HepG2 (cell line): Measurements from ENCODE around the gene NELFB. TPM values are rescaled to one million over a fixed set of nuclear protein-coding genes. Genes with fewer than 3 reads are reported as not detected.
A peak's percentile ranks its signal among the peaks of the same experiment; 100 is the strongest.

Source experiments
- EEA1 ChIP-seq: sonication (generic); formaldehyde crosslinking; IDR thresholded peaks from 2 replicates; pipeline ENCODE4 v1.5.1; 2020; ENCODE audit warnings: mild to moderate bottlenecking, missing genetic modification reagents, borderline replicate concordance
- HMGA1 ChIP-seq: sonication (generic); formaldehyde crosslinking; conservative IDR thresholded peaks from 2 replicates; pipeline ENCODE4 v1.4.0; 2020; ENCODE audit warnings: missing genetic modification reagents
- MZF1 ChIP-seq: sonication (generic); formaldehyde crosslinking; IDR thresholded peaks from 2 replicates; pipeline ENCODE4 v1.8.1; 2023; ENCODE audit warnings: mild to moderate bottlenecking, missing genetic modification reagents, borderline replicate concordance
- NPAS2 ChIP-seq: sonication (generic); formaldehyde crosslinking; IDR thresholded peaks from 2 replicates; pipeline ENCODE4 v1.8.0; 2022; ENCODE audit warnings: mild to moderate bottlenecking, missing genetic modification reagents, borderline replicate concordance
- PLRG1 ChIP-seq: fragments of 450-650 bp; conservative IDR thresholded peaks from 2 replicates; pipeline ENCODE4 v1.6.1; 2016
- RARA ChIP-seq: IDR thresholded peaks from 2 replicates; pipeline ENCODE4 v1.6.1; 2016; ENCODE audit warnings: missing genetic modification reagents, missing compliant biosample characterization
- RARG ChIP-seq: sonication (generic); formaldehyde crosslinking; IDR thresholded peaks from 2 replicates; pipeline ENCODE4 v1.4.0; 2020; ENCODE audit warnings: low read depth, mild to moderate bottlenecking, missing genetic modification reagents
- SIX4 ChIP-seq: sonication (generic); formaldehyde crosslinking; IDR thresholded peaks from 2 replicates; pipeline ENCODE4 v1.4.0; 2020; ENCODE audit warnings: missing genetic modification reagents
- SOX5 ChIP-seq: IDR thresholded peaks from 2 replicates; pipeline ENCODE4 v1.6.1; 2016; ENCODE audit warnings: borderline replicate concordance
- SPEN ChIP-seq: sonication (generic); formaldehyde crosslinking; IDR thresholded peaks from 2 replicates; pipeline ENCODE4 v1.5.1; 2020; ENCODE audit warnings: low read depth, mild to moderate bottlenecking, missing genetic modification reagents
- ZFP82 ChIP-seq: sonication (generic); formaldehyde crosslinking; IDR thresholded peaks from 2 replicates; pipeline ENCODE4 v1.5.1; 2020; ENCODE audit warnings: mild to moderate bottlenecking, missing genetic modification reagents, borderline replicate concordance
- ZNF44 ChIP-seq: sonication (generic); formaldehyde crosslinking; IDR thresholded peaks from 2 replicates; pipeline ENCODE4 v1.5.1; 2020; ENCODE audit warnings: mild to moderate bottlenecking, missing genetic modification reagents
- ZNF614 ChIP-seq: IDR thresholded peaks from 2 replicates; pipeline ENCODE4 v1.6.1; 2018; ENCODE audit warnings: missing biosample characterization, missing genetic modification reagents, inconsistent platforms, borderline replicate concordance
- polyA plus RNA-seq, 8 experiments: library from polyadenylated mRNA; depleted of rRNA in 3 of 8; stranded (reverse) in 7 of 8; unstranded in 1 of 8; fragments of >200 nt; fragmentation: Illumina TruSeq in 4 of 8; extraction: Trizol in 4 of 8; gene quantifications; 2 replicates each; pipeline versions ENCODE4 v1.2.1 to v1.2.3, GENCODE V29; 2011 to 2016; ENCODE audit warnings: low read depth in 4 of 8, missing spikeins in 1 of 8, mixed read lengths in 1 of 8; ENCODE audit not compliant: insufficient read depth in 1 of 8
- total RNA-seq, 5 experiments: library from RNA; depleted of rRNA; stranded (reverse); fragments of >200 nt; fragmentation: Illumina TruSeq; extraction: Trizol; gene quantifications; 2 replicates each; pipeline ENCODE4 v1.2.3, GENCODE V29; 2016; ENCODE audit warnings: low read depth in 1 of 5
- TF ChIP-seq, protein P1 (sequence below): sonication (generic); formaldehyde crosslinking; IDR thresholded peaks from 2 replicates; pipeline ENCODE4 v1.9.0; 2021; ENCODE audit warnings: missing genetic modification reagents, borderline replicate concordance
- TF ChIP-seq, protein P2 (sequence below), 2 experiments: sonication (generic) in 1 of 2; formaldehyde crosslinking in 1 of 2; IDR thresholded peaks; 2 replicates each; pipeline versions ENCODE4 v1.4.0 to v1.6.1; 2016 to 2020; ENCODE audit warnings: borderline replicate concordance in 1 of 2, low read depth in 1 of 2, mild to moderate bottlenecking in 1 of 2, missing genetic modification reagents in 1 of 2
- TF ChIP-seq, protein P3 (sequence below): sonication (generic); formaldehyde crosslinking; conservative IDR thresholded peaks from 2 replicates; pipeline ENCODE4 v1.8.0; 2022; ENCODE audit warnings: low read depth, missing genetic modification reagents
- TF ChIP-seq, protein P4 (sequence below): sonication (generic); formaldehyde crosslinking; IDR thresholded peaks from 2 replicates; pipeline ENCODE4 v1.4.0; 2020; ENCODE audit warnings: mild to moderate bottlenecking, missing genetic modification reagents
- TF ChIP-seq, protein P5 (sequence below): sonication (generic); formaldehyde crosslinking; IDR thresholded peaks from 2 replicates; pipeline ENCODE4 v1.5.0; 2020; ENCODE audit warnings: missing genetic modification reagents

Gene NELFB
- total and polyA plus RNA-seq, 2 of the 13 experiments (the other 11 are each of a cell fraction or from before 2014, with no cell fraction given), result 26.5 to 45.8 TPM

DNA sequence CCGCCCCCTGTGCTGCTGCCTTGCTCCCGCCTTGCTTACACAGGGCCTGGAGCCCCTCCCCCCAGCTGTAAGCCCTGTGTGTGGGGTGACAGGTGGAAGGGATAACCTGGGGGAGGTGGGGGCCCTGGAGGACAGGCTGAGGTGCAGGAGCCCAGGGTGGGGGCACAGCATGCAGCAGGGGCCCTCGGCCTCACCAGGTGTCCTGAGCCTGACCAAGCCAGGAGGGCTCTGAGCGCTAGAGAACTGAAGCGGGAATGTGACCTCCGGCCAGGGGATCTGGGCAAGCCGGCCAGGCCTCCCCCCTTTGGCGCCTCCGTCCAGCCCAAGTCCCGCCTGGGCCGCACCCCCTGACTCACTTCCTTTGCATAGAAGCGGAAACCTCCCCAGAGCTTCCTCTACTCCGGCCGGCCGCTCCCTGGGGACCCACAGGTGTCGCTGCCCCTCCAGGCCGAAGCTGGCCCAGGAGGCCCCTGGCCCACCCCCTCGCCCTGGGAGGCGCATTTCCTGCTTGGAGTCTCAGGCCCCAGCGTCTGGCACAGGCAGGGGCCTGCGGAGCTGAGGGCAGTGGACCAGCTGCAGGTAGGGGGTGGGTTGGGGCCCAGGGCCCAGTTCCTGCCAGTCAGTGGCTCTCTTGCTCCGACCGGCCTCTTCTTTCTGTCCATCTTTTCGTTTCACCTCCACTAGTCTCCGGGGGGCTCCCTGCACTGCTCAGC, 22.4 kb downstream of the NELFB start, which contains the start of gene TOR4A (continued):
- no peak; the same call in 1 of the 2 replicates for TF ChIP-seq ZNF614
- peak; percentile 90 for TF ChIP-seq SPEN (CRISPR knock-in tag)
- TF ChIP-seq, protein P1, sequence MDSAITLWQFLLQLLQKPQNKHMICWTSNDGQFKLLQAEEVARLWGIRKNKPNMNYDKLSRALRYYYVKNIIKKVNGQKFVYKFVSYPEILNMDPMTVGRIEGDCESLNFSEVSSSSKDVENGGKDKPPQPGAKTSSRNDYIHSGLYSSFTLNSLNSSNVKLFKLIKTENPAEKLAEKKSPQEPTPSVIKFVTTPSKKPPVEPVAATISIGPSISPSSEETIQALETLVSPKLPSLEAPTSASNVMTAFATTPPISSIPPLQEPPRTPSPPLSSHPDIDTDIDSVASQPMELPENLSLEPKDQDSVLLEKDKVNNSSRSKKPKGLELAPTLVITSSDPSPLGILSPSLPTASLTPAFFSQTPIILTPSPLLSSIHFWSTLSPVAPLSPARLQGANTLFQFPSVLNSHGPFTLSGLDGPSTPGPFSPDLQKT (CRISPR knock-in tag), result no peak
- no peak for TF ChIP-seq ZFP82 (CRISPR knock-in tag)
- TF ChIP-seq PLRG1, result no peak
- TF ChIP-seq HMGA1 (CRISPR knock-in tag), result no peak
- TF ChIP-seq EEA1 (CRISPR knock-in tag), result no peak
- no peak for TF ChIP-seq NPAS2 (CRISPR knock-in tag)
- no peak for TF ChIP-seq RARG (CRISPR knock-in tag)
- TF ChIP-seq, protein P2, sequence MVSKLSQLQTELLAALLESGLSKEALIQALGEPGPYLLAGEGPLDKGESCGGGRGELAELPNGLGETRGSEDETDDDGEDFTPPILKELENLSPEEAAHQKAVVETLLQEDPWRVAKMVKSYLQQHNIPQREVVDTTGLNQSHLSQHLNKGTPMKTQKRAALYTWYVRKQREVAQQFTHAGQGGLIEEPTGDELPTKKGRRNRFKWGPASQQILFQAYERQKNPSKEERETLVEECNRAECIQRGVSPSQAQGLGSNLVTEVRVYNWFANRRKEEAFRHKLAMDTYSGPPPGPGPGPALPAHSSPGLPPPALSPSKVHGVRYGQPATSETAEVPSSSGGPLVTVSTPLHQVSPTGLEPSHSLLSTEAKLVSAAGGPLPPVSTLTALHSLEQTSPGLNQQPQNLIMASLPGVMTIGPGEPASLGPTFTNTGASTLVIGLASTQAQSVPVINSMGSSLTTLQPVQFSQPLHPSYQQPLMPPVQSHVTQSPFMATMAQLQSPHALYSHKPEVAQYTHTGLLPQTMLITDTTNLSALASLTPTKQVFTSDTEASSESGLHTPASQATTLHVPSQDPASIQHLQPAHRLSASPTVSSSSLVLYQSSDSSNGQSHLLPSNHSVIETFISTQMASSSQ (IDR thresholded peaks at IDR 0.05; ENCODE audit: low read depth), result no peak
- TF ChIP-seq, protein P2 (CRISPR knock-in tag; IDR thresholded peaks at IDR 0.05; ENCODE audit: borderline replicate concordance), result no peak
- 0 out of 2 replicates have a peak, but pooled peaks have one; percentile 54 for TF ChIP-seq MZF1 (CRISPR knock-in tag)
- TF ChIP-seq SIX4 (CRISPR knock-in tag), result no peak
- TF ChIP-seq ZNF44, result no peak
- TF ChIP-seq, protein P3, sequence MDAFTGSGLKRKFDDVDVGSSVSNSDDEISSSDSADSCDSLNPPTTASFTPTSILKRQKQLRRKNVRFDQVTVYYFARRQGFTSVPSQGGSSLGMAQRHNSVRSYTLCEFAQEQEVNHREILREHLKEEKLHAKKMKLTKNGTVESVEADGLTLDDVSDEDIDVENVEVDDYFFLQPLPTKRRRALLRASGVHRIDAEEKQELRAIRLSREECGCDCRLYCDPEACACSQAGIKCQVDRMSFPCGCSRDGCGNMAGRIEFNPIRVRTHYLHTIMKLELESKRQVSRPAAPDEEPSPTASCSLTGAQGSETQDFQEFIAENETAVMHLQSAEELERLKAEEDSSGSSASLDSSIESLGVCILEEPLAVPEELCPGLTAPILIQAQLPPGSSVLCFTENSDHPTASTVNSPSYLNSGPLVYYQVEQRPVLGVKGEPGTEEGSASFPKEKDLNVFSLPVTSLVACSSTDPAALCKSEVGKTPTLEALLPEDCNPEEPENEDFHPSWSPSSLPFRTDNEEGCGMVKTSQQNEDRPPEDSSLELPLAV (CRISPR knock-in tag), result no peak
- peak; percentile 34; the same call in 1 of the 2 replicates for TF ChIP-seq RARA (CRISPR knock-in tag)
- TF ChIP-seq SOX5 (CRISPR knock-in tag), result peak; percentile 56; the same call in 1 of the 2 replicates
- TF ChIP-seq, protein P4, sequence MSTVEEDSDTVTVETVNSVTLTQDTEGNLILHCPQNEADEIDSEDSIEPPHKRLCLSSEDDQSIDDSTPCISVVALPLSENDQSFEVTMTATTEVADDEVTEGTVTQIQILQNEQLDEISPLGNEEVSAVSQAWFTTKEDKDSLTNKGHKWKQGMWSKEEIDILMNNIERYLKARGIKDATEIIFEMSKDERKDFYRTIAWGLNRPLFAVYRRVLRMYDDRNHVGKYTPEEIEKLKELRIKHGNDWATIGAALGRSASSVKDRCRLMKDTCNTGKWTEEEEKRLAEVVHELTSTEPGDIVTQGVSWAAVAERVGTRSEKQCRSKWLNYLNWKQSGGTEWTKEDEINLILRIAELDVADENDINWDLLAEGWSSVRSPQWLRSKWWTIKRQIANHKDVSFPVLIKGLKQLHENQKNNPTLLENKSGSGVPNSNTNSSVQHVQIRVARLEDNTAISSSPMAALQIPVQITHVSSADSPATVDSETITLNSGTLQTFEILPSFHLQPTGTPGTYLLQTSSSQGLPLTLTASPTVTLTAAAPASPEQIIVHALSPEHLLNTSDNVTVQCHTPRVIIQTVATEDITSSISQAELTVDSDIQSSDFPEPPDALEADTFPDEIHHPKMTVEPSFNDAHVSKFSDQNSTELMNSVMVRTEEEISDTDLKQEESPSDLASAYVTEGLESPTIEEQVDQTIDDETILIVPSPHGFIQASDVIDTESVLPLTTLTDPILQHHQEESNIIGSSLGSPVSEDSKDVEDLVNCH (CRISPR knock-in tag), result no peak
- TF ChIP-seq, protein P5, sequence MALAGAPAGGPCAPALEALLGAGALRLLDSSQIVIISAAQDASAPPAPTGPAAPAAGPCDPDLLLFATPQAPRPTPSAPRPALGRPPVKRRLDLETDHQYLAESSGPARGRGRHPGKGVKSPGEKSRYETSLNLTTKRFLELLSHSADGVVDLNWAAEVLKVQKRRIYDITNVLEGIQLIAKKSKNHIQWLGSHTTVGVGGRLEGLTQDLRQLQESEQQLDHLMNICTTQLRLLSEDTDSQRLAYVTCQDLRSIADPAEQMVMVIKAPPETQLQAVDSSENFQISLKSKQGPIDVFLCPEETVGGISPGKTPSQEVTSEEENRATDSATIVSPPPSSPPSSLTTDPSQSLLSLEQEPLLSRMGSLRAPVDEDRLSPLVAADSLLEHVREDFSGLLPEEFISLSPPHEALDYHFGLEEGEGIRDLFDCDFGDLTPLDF, result peak; percentile 58; the same call in 1 of the 2 replicates
